Trophoblast cell (in vitro differentiated cells and primary cell): Measurements from ENCODE around the gene RBM47.

Experiments
- DNase-seq, 2 donors: peaks; one replicate each; pipeline ENCODE4 v3.0.0-alpha.2; 2016
- H2AFZ ChIP-seq: 2 replicates; pipeline ENCODE4 v1.6.1; 2013; ENCODE audit warnings: low read length, moderate library complexity, mild to moderate bottlenecking; ENCODE audit not compliant: insufficient read depth, poor library complexity
- H2AK5ac ChIP-seq: 2 replicates; pipeline ENCODE4 v1.6.1; 2013; ENCODE audit warnings: mild to moderate bottlenecking, low read length
- H2BK120ac ChIP-seq: 2 replicates; pipeline ENCODE4 v1.6.1; 2013; ENCODE audit warnings: low read length, mild to moderate bottlenecking, moderate library complexity; ENCODE audit not compliant: insufficient read depth, poor library complexity
- H2BK12ac ChIP-seq: 2 replicates; pipeline ENCODE4 v1.6.1; 2013; ENCODE audit warnings: mild to moderate bottlenecking, low read length, moderate library complexity
- H2BK5ac ChIP-seq: 2 replicates; pipeline ENCODE4 v1.6.1; 2013; ENCODE audit warnings: low read length, low read depth, moderate library complexity, mild to moderate bottlenecking; ENCODE audit not compliant: poor library complexity
- H3K14ac ChIP-seq: 2 replicates; pipeline ENCODE4 v1.6.1; 2013; ENCODE audit warnings: mild to moderate bottlenecking, low read length
- H3K18ac ChIP-seq: 2 replicates; pipeline ENCODE4 v1.6.1; 2013; ENCODE audit warnings: mild to moderate bottlenecking, low read length
- H3K23ac ChIP-seq: 2 replicates; pipeline ENCODE4 v1.6.1; 2013; ENCODE audit warnings: low read length
- H3K27ac ChIP-seq: 2 replicates; pipeline ENCODE4 v1.5.1; 2013; ENCODE audit warnings: low read depth, mild to moderate bottlenecking, inconsistent platforms, low read length, moderate library complexity
- H3K27me3 ChIP-seq: 2 replicates; pipeline ENCODE4 v1.6.1; 2013; ENCODE audit warnings: inconsistent platforms, mild to moderate bottlenecking, low read length, moderate library complexity; ENCODE audit not compliant: insufficient read depth
- H3K36me3 ChIP-seq, 2 experiments: 1 replicate in 1 of 2; 2 replicates in 1 of 2; pipeline ENCODE4 v1.6.1; 2013; ENCODE audit warnings: low read length in 2 of 2, mild to moderate bottlenecking in 2 of 2, moderate library complexity in 1 of 2; ENCODE audit not compliant: insufficient read depth in 2 of 2, control insufficient read depth in 1 of 2
- H3K4ac ChIP-seq: 2 replicates; pipeline ENCODE4 v1.6.1; 2013; ENCODE audit warnings: low read depth, mild to moderate bottlenecking, low read length, moderate library complexity
- H3K4me1 ChIP-seq, 2 experiments: 1 replicate in 1 of 2; 2 replicates in 1 of 2; pipeline ENCODE4 v1.6.1; 2013; ENCODE audit warnings: low read length in 2 of 2, mild to moderate bottlenecking in 2 of 2, moderate library complexity in 1 of 2; ENCODE audit not compliant: insufficient read depth in 2 of 2, control insufficient read depth in 1 of 2
- H3K4me2 ChIP-seq: 2 replicates; pipeline ENCODE4 v1.6.1; 2013; ENCODE audit warnings: inconsistent platforms, mild to moderate bottlenecking, low read length, moderate library complexity
- H3K4me3 ChIP-seq: 2 replicates; pipeline ENCODE4 v1.5.1; 2013; ENCODE audit warnings: mild to moderate bottlenecking, low read depth, low read length, inconsistent platforms
- H3K79me1 ChIP-seq: one replicate; pipeline ENCODE4 v1.6.1; 2013; ENCODE audit warnings: low read length
- H3K79me2 ChIP-seq: 2 replicates; pipeline ENCODE4 v1.6.1; 2013; ENCODE audit warnings: low read length, mild to moderate bottlenecking; ENCODE audit not compliant: control insufficient read depth, insufficient read depth, poor library complexity
- H3K9ac ChIP-seq: 2 replicates; pipeline ENCODE4 v1.6.1; 2013; ENCODE audit warnings: mild to moderate bottlenecking, low read length
- H3K9me3 ChIP-seq: 2 replicates; pipeline ENCODE4 v1.6.1; 2013; ENCODE audit warnings: low read depth, mild to moderate bottlenecking, control low read depth, inconsistent platforms, low read length; ENCODE audit not compliant: insufficient read depth
- H4K12ac ChIP-seq: 2 replicates; pipeline ENCODE4 v1.6.1; 2013; ENCODE audit warnings: low read depth, mild to moderate bottlenecking, low read length, moderate library complexity
- H4K8ac ChIP-seq: 2 replicates; pipeline ENCODE4 v1.6.1; 2013; ENCODE audit warnings: low read depth, mild to moderate bottlenecking, low read length, moderate library complexity
- H4K91ac ChIP-seq: one replicate; pipeline ENCODE4 v1.6.1; 2013; ENCODE audit warnings: low read depth, mild to moderate bottlenecking, low read length, moderate library complexity
- WGBS: extraction: QIAGEN DNeasy Blood & Tissue Kit; methylation state at CpG from one replicate; pipeline ENCODE4 v1.1.7; 2013; ENCODE audit warnings: missing lambda C conversion rate; ENCODE audit not compliant: insufficient read length, insufficient coverage; ENCODE audit errors: extremely low coverage; 5-methylcytosine and 5-hydroxymethylcytosine counted together

The RBM47 gene

DNA sequence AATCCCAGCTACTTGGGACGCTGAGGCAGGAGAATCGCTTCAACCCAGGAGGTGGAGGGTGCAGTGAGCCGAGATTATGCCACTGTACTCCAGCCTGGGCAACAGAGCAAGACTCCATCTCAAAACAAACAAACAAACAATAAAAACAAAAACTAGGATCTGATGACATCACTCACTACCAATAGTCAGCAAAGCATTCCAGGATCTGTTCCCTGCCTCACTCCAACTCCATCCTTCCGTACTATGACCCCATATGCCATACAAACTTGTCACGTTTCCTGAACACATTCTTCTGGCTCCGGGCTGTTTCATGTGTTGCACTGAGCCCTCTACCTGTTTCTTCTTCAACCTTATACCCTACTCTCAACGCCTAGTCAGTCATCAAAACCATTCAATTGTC is 47.3 kb downstream of the RBM47 start:
- Histone ChIP-seq H3K27ac (no peak overlapping the region), H2BK12ac (no peak overlapping the region)
- WGBS: no CpG with 5 or more reads among the region's 7 CpGs

DNA sequence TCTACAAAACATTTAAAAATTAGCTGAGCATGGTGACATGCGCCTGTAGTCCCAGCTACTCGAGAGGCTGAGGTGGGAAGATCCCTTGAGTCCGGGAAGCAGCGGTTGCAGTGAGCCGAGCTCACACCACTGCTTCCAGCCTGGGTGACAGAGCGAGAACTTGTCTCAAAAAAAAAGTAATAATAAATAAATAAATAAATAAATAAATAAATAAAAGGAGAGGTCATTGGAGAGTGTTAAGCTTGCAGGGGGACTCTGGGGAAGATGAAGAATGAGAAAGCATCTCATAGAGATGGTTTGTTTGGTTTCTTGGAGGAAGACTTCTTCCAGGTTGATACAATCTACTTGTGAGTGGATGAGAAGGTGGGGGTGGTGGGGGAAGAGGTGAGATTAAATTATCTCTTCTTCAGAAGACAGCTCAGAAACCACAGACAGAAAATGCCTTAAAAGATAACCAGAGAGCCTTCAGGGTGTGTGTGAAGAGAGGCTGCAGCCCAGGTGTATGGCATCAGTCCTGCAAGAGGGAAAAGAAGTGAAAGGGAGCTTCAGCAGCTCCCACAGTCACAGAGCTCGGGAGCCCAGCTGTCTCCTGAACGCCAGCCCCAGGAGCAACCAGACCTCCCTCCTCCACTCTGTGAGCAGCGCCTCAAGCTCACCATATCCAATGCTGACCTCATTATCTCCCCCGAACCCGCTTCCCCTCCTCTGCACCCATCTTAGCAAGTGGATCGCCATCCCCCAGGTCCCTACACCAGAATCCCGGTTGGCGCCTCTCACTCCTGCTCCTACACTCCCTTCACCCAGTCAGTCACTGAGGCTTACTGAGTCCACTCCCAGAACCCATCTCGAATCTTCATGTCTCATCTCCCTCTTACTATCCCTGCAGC is 48.2 kb downstream of the RBM47 start:
- no peaks in the 10 kb centered on the region for H3K79me2 ChIP-seq
- peaks cover 26% of the 10 kb centered on the region for H3K79me1 ChIP-seq
- peak overlapping the region; percentile 74 for H4K8ac ChIP-seq
- no peak overlapping the region for H3K4me3 ChIP-seq
- peak overlapping the region; percentile 68 for H3K27ac ChIP-seq
- no peak overlapping the region for H3K9ac ChIP-seq
- no peak overlapping the region for H4K12ac ChIP-seq
- DNase-seq: no peak
- no peak overlapping the region for H3K23ac ChIP-seq
- peaks cover 2% of the 10 kb centered on the region for H3K9me3 ChIP-seq
- H3K4me2 ChIP-seq: no peak overlapping the region
- no CpG with 5 or more reads among the region's 15 CpGs for WGBS
- peak overlapping the region; percentile 42 for H2BK5ac ChIP-seq
- H4K91ac ChIP-seq: peak overlapping the region; percentile 67
- H2BK12ac ChIP-seq: peak overlapping the region; percentile 56
- peak overlapping the region; percentile 60 for H3K14ac ChIP-seq
- H3K4me1 ChIP-seq: peaks cover 18 to 32% of the 10 kb centered on the region in 2 experiments
- no peaks in the 10 kb centered on the region for H3K27me3 ChIP-seq
- peak overlapping the region; percentile 43 for H2AK5ac ChIP-seq
- H2BK120ac ChIP-seq: peak overlapping the region; percentile 40
- no peak overlapping the region for H2AFZ ChIP-seq
- H3K4ac ChIP-seq: no peak overlapping the region
- H3K36me3 ChIP-seq: no peaks in the 10 kb centered on the region
- H3K18ac ChIP-seq: peak overlapping the region; percentile 54

More for the DNA sequence above, 47.3 kb downstream of the RBM47 start:
- Histone ChIP-seq H4K91ac (no peak overlapping the region), H2BK5ac (no peak overlapping the region), H3K4me2 (no peak overlapping the region), H3K79me2 (peaks cover 4% of the 10 kb centered on the region), H2AK5ac (no peak overlapping the region), H3K18ac (no peak overlapping the region), H3K4ac (no peak overlapping the region), H3K9ac (no peak overlapping the region), H3K4me3 (no peak overlapping the region), H3K9me3 (peaks cover 2% of the 10 kb centered on the region), H3K23ac (no peak overlapping the region), H3K79me1 (peaks cover 28% of the 10 kb centered on the region), H3K36me3 (no peaks in the 10 kb centered on the region), H2BK120ac (no peak overlapping the region), H3K27me3 (no peaks in the 10 kb centered on the region), H3K14ac (no peak overlapping the region), H3K4me1 (peaks cover 26 to 34% of the 10 kb centered on the region in 2 experiments), H4K8ac (no peak overlapping the region), H2AFZ (no peak overlapping the region), H4K12ac (no peak overlapping the region)
- DNase-seq: no peak

DNA sequence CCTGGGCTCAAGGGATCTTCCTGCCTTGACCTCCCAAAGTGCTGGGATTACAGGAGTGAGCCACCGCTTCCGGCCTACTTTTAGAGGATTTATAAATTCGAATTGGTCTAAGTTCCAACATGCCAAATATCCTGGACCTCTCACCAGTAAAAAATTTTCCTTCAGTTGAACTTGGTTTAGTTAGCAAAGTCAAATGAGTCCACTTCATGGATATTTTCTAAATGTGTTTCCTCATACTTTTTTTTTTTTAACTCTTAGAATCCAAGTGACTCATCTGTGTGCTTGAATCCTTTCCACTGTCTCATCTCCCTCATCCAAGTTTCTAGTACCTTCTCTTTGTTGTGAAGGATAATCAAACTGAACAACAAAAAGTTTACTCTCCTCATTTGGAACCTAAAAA is 49.7 kb downstream of the RBM47 start:
- Histone ChIP-seq H3K36me3 (no peaks in the 10 kb centered on the region), H3K79me1 (peaks cover 27% of the 10 kb centered on the region), H3K14ac (no peak overlapping the region), H3K4me2 (no peak overlapping the region), H4K12ac (no peak overlapping the region), H3K79me2 (no peaks in the 10 kb centered on the region), H4K8ac (no peak overlapping the region), H2AK5ac (no peak overlapping the region), H3K4me1 (peaks cover 15 to 28% of the 10 kb centered on the region in 2 experiments), H3K27me3 (no peaks in the 10 kb centered on the region), H3K27ac (no peak overlapping the region), H3K4ac (no peak overlapping the region), H3K18ac (no peak overlapping the region), H3K4me3 (no peak overlapping the region), H2BK120ac (no peak overlapping the region), H2BK12ac (no peak overlapping the region), H3K9me3 (peaks cover 2% of the 10 kb centered on the region), H2AFZ (no peak overlapping the region), H3K9ac (no peak overlapping the region), H2BK5ac (no peak overlapping the region), H4K91ac (no peak overlapping the region), H3K23ac (no peak overlapping the region)
- no CpG with 5 or more reads among the region's 3 CpGs for WGBS
- no peak for DNase-seq

DNA sequence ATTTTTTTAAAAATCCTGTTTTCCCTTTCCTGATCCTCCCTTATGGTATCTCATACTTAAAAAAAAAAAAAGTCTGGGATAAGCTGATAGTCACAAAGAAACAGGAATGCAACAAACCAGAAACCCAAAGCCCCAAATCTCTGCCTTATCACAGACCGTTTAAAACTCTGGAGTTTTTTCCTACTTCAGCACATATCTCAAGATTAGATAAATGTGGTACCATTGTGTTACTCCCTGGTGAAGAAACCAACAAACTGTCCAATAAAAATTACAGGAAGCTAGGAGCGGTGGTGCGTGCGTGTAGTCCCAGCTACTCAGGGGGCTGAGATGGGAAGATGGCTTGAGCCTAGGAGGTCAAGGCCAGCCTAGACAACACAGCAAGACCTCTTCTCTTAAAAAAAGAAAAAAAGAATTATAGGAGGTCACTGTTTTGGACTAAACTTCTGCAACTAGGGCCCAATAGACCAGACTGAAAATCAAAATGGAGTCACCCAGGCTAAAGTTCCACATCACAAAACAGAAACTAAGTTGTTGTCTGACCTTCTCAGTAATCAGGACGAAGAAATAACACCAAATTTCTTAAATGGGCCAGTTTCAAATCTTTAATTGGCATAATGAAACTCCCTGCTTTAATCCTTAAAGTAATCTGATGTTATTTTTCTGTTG is 51.9 kb downstream of the RBM47 start:
- Histone ChIP-seq H2AK5ac (no peak overlapping the region), H3K79me1 (peaks cover 25% of the 10 kb centered on the region), H3K18ac (no peak overlapping the region), H4K91ac (peak overlapping the region; percentile 41), H2BK12ac (no peak overlapping the region), H4K12ac (no peak overlapping the region), H3K23ac (no peak overlapping the region), H3K27ac (peak overlapping the region; percentile 60), H3K9me3 (peaks cover 2% of the 10 kb centered on the region), H4K8ac (no peak overlapping the region), H3K4me2 (no peak overlapping the region), H3K9ac (no peak overlapping the region), H2BK5ac (peak overlapping the region; percentile 63), H3K79me2 (no peaks in the 10 kb centered on the region), H3K14ac (no peak overlapping the region), H3K4me1 (peaks cover 12 to 28% of the 10 kb centered on the region in 2 experiments), H3K4ac (peak overlapping the region; percentile 17), H2BK120ac (peak overlapping the region; percentile 38), H3K36me3 (no peaks in the 10 kb centered on the region), H2AFZ (no peak overlapping the region), H3K4me3 (no peak overlapping the region), H3K27me3 (no peaks in the 10 kb centered on the region)
- DNase-seq: no peak
- WGBS: no CpG with 5 or more reads among the region's 5 CpGs
